GM19351 (cell line): ENCODE measurements around the gene ATP1A1.

Source experiments
- ATAC-seq: cut with Tn5 transposase; IDR thresholded peaks from one replicate; pipeline ENCODE4 v1.9.1; 2021; ENCODE audit warnings: mild to moderate bottlenecking, moderate library complexity; ENCODE audit not compliant: unreplicated experiment

Gene ATP1A1

DNA sequence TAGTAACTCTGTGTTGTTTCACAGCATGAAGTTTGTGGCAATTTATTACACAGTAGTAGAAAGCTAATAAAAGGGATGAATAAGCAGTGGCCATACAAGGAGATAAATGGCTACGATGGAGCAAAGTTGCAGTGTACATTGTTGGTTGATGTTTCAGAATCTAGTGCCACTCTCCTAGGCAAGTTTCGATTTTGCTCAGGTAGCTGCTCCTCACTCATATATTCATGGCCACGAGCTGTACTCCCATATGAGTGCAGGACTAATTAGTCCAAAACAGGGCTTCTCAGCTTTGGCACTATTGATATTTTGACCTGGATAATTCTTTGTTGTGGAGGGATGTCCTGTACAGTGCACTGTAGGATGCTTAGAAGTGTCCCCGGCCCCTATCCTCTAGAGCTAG, 30.0 kb upstream of the ATP1A1 start:
- no peak for ATAC-seq

DNA sequence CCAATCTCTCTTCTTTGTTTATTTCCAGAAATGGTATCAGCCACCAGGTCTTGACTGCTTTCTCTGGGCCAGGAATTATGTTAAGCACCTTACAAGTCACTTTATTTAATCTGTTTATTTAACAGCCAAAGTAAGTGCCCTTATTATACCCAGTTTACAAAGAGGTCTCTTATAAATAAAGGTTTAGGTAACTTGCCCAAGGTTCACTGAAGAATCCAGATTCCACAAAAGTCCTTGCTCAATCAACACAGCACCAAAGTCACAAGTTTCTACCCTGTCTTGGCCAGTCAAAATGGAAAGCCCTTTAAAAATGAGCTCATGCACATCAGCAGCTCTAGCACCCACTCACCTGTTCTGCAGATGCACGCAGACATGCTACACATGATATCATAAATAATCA, 28.0 kb upstream of the ATP1A1 start:
- ATAC-seq = no peak

DNA sequence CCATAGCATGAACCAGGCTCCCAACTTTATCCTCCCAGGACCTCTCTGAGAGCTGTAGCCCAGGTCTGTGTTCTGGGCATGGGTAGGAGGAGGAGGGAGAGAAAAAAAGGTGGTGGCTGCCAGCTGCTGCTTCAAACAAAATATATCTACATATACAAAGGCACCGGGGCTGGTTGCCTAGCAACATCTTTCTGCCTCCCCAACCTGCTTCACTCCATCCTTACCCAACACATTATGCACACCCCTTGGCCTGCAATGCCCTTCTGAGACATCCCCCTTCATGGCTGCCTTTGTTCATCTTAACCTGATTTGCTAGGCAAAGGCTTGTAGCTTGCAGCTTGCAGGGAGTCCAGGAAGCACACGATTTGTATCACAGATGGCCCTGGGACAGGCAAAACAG, 27.2 kb upstream of the ATP1A1 start:
- no peak for ATAC-seq

DNA sequence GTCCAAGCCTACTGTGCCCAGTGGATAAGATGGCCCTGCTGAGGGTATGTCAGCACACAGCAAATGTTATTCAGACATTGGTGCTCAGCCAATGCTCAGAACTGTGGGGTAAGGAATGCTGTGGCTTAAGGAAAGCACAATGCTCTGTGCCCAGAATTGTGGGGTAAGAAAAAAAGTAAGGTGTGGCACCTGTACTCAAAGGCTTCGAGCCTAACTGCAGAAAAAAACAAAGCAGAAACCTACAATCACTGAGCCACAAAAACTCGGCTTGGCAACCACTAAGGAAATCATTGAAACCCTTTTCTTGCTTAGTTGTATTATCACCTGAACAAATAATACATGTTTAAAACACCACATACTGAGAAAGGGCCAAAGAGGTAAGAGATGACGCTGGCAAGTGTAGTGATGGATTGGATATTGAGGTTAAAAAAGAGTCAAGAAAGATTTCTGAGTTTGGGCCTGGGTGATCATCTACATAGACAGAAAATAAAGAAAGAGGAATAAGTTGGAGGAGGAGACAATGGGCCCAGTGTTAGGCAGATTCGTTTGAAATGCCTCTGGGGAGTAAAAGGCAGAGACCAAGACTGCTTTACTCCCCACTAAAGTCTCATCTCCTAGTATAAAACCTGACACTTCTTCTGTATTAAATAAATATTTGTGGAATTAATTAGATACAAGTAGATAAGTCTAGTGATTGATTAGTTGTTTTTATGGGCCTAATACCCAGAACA, 25.9 kb upstream of the ATP1A1 start:
- no peak for ATAC-seq

DNA sequence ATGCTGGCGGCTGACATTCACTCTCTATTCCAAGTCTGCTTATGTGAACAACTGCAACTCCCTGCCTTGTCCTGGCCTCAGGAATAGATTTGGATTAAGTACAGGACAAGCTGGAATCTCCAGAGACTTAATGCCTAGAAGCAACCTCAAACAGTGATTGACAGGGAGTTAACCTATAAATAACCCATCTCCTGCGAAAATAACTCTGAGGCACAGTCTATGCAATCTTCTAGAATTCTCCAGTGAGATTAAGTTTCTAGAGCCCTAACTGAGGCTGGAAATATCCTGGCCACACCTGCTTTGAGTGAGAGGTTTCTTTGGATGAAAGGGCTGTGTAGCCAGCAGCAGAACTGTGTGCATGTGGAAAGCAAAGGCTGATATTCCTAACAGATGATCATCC, 25.3 kb upstream of the ATP1A1 start:
- ATAC-seq = no peak

DNA sequence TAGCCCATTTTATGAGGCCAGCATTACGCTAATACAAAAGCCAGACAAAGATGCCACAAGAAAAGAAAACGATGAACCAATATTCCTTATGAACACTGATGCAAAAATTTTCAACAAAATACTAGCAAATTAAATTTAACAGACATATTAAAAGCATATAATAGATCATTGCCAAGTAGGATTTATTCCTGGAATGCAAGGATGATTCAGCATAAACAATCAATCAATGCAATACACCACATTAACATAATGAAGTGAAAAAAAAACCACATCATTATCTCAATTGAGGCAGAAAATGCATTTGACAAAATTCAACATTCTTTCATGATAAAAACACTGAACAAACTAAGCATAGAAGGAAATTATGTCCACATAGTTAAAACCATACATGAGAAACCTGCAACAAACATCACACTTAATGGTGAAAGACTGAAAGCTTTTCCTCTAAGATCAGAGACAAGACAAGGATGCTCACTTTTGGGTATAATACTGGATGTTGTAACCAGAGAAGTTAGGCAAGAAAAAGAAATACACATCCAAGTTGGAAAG, 22.9 kb upstream of the ATP1A1 start:
- ATAC-seq = no peak

DNA sequence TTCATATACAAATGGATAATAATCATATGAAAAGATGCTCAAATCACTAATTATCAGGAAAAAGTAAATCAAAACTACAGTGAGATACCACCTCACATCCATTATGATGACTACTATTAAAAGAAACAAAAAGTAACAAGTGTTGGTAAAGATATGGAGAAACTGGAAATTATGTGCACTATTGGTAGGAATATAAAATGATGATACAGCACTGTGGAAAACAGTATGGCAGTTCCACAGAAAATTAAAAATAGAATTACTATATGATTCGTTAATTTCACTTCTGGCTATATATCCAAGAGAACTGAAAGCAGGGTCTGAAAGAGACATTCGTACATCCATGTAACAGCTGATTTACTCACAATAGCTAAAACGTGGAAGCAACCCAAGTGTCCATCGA, 21.1 kb upstream of the ATP1A1 start:
- no peak for ATAC-seq

DNA sequence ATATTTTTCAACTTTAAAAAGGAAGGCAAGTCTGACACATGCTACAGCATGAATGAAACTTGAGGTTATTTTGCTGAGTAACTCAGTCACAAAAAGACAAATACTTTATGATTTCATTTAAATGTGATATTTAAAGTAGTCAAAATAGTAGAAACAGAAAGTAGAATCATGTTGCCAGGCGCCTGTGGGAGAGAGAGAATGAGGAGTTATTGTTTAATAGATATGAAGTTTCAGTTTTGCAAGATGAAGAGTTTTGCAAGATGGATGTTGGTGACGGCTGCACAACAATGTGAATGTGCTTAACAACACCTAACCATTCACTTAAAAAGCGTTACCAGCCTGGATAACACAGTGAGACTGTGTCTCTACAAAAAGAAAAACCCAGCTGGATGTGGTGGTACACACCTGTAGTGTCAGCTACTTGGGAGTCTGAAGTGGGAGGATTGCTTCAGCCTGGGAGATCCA, 20.7 kb upstream of the ATP1A1 start:
- ATAC-seq = no peak

DNA sequence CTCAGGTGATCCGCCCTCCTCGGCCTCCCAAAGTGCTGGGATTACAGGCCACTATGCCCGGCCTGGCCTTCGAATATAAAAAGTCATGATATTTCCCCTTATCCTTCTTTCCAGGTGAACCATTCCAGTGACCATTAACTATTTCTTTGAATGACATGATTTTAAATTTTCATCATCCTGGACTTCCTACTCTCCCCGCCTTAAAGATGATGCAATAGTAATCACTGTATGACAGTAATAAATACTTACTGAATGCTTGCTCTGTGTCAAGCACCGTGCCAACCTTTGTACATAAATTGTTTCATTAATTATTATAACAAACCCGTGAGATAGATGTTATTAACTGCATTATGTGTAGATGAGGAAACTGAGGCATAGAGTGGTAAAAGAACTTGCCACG, 19.9 kb upstream of the ATP1A1 start:
- no peak for ATAC-seq

DNA sequence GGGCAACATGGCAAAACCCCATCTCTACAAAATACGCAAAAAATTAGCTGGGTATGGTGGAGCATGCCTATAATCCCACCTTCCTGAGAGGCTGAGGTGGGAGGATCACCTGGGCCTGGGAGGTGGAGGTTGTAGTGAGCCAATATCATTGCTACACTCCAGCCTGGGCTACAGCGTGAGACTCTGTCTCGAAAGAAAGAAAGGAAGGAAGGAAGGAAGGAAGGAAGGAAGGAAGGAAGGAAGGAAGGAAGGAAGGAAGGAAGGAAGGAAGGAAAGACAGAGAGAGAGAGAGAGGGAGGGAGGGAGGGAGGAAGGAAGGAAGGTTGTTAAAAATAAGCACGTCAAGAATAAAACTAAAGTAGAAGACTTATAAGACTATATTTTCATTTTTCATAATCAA, 17.0 kb upstream of the ATP1A1 start:
- no peak for ATAC-seq

DNA sequence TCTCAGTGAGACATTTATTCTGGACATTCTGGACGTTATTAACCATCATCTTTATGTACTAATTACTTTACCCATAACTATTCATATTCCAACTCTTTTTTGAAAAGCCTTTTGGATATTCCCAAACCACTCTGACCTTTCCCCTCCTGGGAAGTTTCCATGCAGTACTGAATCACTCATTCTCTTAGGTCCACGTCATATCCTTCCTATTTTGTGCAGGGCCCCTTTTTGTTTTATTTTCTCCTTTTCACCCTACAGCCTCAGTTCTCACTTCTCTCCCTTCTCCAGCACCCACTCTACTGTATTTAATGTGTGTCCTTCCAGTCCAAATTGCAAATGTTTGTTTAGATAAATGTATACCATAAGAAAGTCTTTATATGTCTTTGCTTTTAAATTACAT, 16.4 kb upstream of the ATP1A1 start:
- ATAC-seq = no peak

DNA sequence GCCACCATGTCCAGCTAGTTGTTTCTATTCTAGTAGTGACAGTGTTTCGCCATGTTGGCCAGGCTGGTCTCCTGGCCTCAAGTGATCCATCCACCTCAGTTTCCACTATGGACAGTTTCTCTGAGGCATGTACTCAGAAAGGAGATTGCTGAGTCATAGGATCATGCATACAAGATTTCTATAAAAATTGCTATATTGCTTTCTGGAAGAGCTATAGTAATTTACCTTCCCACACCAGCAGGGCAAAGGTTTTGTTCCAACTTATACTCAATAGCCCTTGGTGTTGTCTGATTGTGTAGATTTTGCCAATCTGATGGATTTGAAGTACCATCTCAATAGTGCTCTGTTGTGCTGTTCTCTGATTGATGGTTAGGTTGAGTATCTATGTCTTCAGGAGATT, 15.6 kb upstream of the ATP1A1 start:
- ATAC-seq = no peak

DNA sequence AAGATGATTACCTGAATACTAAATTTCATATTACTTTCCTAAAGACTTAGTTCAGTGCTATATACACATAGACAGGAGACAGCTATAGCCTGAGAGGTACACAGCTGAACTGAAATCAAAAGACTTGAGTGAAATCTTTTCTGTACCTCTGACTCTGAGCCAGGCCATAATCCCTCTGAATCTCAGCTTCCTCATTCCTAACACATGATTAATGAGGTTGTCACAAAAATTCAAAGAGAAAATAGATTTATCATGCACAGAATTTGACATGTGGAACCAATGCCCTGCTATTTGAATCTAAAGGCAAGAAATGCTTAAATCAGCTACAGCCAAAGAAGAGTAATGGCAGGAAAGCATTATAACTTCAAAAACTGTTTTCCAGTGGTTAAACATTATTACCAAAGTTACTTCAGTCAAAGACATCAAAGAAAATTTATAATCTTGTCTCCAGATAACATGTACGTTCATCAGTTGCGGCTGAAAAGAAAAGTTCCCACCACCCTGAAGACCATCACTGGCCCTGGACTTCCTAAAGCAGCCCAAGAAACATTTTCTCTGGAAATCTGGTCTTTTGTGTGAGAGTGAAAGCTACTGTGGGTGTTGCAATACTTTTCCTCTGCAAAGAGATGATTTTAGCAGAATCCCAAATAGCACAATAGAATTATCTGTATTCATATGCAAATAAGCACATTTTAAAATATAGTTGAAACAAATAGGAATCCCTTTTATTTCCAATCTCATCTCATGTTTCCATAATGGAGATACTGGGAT, 13.8 kb upstream of the ATP1A1 start:
- no peak for ATAC-seq

DNA sequence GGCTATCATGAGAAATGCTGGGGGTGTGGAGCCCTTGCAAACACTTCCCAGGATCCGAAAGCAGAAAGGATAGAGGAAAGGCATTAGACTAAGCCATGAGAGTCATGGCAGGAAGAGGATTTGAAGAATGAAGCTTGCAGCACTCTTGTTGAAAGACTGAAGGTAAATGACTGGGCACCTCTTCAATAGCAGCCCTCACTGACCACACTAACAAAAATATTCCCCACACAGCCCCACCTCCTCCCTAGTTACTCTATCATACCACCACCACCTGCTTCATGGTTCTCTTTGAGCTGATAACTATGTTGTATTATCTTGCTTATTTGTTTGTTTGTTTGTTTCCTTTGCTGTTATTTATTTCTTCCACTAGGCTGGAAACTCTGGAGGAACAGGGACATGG, 13.2 kb upstream of the ATP1A1 start:
- no peak for ATAC-seq

DNA sequence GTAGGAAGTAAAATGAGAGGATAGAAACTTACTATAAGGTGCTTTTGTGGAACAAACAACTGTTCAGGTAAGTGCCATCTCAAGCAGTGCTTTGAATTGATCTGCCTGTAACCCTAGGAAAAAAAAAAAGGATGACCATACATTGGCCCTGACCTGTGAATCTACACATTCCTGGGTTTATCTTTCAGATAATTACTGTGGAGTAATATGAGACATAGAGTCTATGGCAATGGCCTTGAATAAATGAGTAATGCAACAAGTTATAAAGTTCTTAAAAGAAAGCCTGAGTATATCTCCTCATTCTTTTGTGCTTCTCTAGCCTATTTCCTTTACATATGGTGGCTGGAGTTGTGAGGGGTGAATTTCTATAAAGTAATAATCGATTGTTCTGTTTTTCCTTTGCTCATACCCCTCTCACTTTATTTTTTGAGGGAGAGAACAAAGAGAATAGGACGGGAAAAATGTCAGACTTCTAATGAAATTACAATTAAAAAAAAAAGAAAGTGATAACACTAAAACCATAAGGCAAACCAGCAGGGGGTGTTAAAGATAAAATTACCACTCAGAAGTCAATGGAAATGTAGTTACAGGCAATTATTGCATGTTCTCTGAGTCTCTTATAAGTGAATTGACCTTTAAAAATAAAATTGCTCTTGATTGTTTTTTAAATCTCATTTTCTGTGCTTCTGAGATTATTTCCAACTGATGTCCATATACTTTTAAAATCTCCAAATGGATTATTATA, 12.4 kb upstream of the ATP1A1 start:
- no peak for ATAC-seq

DNA sequence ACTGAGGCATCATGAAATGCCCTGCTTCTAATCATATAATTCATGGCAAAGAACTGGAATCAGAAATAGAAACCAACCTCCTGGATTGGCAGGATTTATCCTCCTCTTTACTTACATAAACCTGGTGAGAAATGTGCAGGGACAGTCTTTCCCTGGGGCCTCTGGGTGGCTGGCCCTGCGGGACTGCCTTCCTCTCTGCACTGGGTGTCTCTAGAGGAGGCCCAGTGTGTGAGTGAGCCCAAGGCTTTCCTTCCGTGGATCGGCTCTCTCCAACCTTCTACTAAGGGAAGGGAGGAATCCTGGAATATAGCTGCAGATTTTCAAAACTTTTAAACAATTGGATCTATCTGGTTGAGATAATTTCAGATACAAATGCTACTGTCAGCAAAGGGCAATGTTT, 11.4 kb upstream of the ATP1A1 start:
- no peak for ATAC-seq

DNA sequence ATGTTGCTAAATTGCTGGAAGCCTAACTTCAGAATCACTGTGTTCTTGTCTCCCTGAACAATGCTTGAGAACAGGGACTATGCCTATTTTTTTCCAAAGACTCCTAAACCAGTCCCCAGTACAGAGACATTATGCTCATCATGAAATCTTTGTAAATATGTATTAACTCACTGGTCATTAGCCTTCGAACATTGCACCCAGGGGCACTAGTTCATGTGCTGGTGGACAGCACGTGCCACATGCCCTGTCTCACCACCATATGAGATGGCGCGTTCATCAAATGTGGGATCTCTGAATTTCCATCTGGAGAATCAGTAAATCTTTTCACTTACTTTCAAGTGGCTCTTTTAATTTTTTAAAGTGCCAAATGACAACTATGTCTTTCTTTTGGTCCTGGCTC, 11.0 kb upstream of the ATP1A1 start:
- no peak for ATAC-seq

DNA sequence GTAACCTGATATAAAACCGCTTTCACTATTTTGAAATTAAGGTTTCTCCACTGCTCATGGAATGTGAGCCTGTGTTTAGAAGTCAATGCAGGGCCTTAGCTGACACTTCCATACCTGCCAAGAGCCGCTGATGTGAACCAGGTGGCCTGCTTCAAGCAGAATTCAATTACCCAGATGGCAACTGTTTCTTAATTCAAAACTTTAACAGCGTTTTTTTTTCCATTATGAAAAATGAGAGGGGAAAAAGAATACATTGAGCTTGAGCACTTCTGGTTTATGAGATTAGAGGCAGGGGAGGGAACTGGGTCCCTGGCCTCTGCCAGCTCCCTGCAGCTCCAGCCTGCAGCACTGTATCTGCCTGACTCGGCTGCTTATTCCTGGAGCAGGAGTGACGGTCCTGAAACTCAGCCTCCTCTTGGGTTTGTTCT, 7.7 kb upstream of the ATP1A1 start:
- no peak for ATAC-seq

DNA sequence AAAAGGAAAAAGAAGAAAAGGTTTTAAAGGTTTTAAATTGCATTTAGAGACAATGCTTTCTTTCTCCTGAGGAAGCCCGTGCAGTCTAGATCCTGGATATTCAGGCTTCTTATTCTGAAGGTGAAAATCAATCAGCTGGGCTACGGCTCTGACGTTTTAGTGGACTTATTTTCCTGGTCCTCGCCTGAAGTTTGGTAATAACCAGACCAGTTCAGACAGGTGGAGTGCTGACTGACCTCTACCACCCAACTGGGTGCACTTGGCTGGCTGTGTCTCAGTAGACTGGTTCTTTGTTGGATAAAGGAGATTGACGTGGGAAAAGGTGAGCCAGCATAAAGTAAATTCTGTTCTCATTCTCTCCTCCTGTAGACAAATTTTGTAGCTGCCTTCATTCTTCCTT, 7.2 kb upstream of the ATP1A1 start:
- ATAC-seq = no peak

DNA sequence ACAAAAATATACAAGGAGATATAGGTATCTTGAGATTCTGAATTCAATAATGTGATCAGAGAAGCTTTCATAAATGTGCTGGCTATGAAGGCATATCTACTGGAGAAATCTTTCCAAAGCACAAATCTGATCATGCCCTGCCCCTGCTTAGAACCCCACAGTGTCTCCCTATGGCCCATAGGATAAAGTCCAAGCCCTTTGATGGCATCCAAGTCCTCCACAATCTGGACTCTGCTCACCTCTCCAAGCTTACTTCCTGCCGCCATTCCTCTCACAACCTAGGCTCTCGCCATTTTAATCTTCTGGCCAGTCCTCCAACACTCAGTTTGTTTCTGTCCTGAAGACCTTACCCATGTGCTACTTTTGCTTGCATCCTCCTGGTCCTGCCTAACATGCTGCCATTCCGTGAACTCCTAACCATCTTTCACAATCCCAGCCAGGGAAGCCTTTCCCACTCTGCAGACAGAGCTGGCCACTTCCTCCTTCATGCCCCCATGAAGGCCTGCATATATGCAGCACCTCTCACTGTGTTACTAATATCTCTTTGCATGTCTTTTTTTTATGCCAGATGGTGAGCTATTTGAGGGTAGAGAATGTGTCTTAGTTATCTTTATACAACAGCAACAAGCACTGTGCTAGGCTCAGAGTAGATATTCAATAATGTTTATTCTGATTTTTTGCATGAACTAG, 5.6 kb upstream of the ATP1A1 start:
- ATAC-seq = no peak

DNA sequence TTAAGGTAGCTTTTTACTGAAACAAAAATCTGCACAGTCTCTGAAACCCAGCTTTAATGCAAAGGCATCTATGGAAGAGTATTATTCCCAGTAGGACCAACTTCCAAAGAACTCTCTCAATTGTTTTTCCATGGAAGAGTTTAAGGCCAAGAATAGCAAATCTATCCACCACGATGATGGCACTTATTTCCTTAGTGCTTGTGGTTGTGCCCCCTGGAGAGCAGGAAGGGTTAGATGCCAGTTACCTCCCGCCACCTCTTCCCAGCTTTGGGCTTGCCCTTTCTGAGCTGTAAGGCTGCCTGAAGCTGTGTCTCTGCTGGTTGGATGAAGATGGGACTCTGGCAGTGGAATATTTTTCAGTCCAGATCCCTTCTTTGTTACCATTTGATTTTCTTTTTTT, 4.8 kb upstream of the ATP1A1 start:
- ATAC-seq = no peak
